ENCODE measurements around the gene BICRAL. TPM values are rescaled to one million over a fixed set of nuclear protein-coding genes. Genes with fewer than 3 reads are reported as not detected.

The BICRAL gene
- total and polyA plus RNA-seq, 2 donors from 2014 or later: 2.7 to 20.9 TPM

GRCh38 chr6:42915732-42916131 lies 133.9 kb downstream of the BICRAL start, which contains the start of gene PTCRA:
TSS of gene PTCRA (plus strand) at chr6:42916053. CDS start at chr6:42916070, 17 bp downstream.
- H3K9me3 ChIP-seq (ENCODE audit: control insufficient read depth in 2 of 3, insufficient read depth in 1 of 3, low read length in 3 of 3): no peaks in the 10 kb centered on the region
- no peaks in the 10 kb centered on the region for H3K36me3 ChIP-seq (ENCODE audit: control insufficient read depth in 2 of 3, insufficient read depth in 3 of 3, low read length in 3 of 3)
- FAIRE-seq: no peak
- no peak within 1 kb of the TSS for H3K27ac ChIP-seq (ENCODE audit: low read depth in 2 of 2, low read length in 2 of 2)
- no peak within 1 kb of the TSS for H3K9ac ChIP-seq (ENCODE audit: low read length in 3 of 3)
- intact Hi-C loops (cut with DNase I): no loop called here
- H3K27me3 ChIP-seq (ENCODE audit: control insufficient read depth, insufficient read depth, low read length): no peaks in the 10 kb centered on the region
- DNase-seq: no peak
- H3K4me1 ChIP-seq (ENCODE audit: control insufficient read depth in 2 of 3, insufficient read depth in 2 of 3, low read depth in 1 of 3, low read length in 3 of 3): peaks cover 0 to 3% (median 0%) of the 10 kb centered on the region in 3 donors
- H3K4me3 ChIP-seq (ENCODE audit: low read length in 3 of 3): no peak within 1 kb of the TSS
- TF ChIP-seq CTCF (IDR thresholded peaks at IDR 0.05; ENCODE audit: borderline replicate concordance, extremely low read depth, insufficient read depth): no peak

- Histone ChIP-seq H3K27me3 (ENCODE audit: control insufficient read depth, insufficient read depth, low read length) (no peaks in the 10 kb centered on the region), H3K4me3 (ENCODE audit: low read length in 3 of 3) (no peak overlapping the region), H3K9ac (ENCODE audit: low read length in 3 of 3) (no peak overlapping the region), H3K9me3 (ENCODE audit: control insufficient read depth in 2 of 3, insufficient read depth in 1 of 3, low read length in 3 of 3) (no peaks in the 10 kb centered on the region), H3K36me3 (ENCODE audit: control insufficient read depth in 2 of 3, insufficient read depth in 3 of 3, low read length in 3 of 3) (no peaks in the 10 kb centered on the region), H3K4me1 (ENCODE audit: control insufficient read depth in 2 of 3, insufficient read depth in 2 of 3, low read depth in 1 of 3, low read length in 3 of 3) (peaks cover 0 to 3% (median 0%) of the 10 kb centered on the region in 3 donors), H3K27ac (ENCODE audit: low read depth in 2 of 2, low read length in 2 of 2) (no peak overlapping the region)
- intact Hi-C loops (cut with DNase I): no loop called here
- no peak for TF ChIP-seq CTCF (IDR thresholded peaks at IDR 0.05; ENCODE audit: borderline replicate concordance, extremely low read depth, insufficient read depth)
- no peak for DNase-seq
- FAIRE-seq: no peak
Measured at GRCh38 chr6:42916288-42916687, 134.4 kb downstream of the BICRAL start.

Other genes with a start within 250 kb of the BICRAL start
- 35.2 TPM for gene UBR2, start 218.0 kb upstream of the BICRAL start, total RNA-seq
- 7.6 TPM for gene UBR2, start 218.0 kb upstream of the BICRAL start, polyA plus RNA-seq (ENCODE audit: insufficient read depth, low read depth, low replicate concordance)
- gene PRPH2, start 59.5 kb upstream of the BICRAL start, total RNA-seq: 1.6 TPM
- 0.75 TPM for gene PRPH2, start 59.5 kb upstream of the BICRAL start, polyA plus RNA-seq (ENCODE audit: insufficient read depth, low read depth, low replicate concordance)
- 21.2 TPM for gene TBCC, start 35.9 kb upstream of the BICRAL start, total RNA-seq
- gene TBCC, start 35.9 kb upstream of the BICRAL start, polyA plus RNA-seq (ENCODE audit: insufficient read depth, low read depth, low replicate concordance): 17.6 TPM
- gene RPL7L1, start 97.6 kb downstream of the BICRAL start, total RNA-seq: 80.7 TPM
- gene RPL7L1, start 97.6 kb downstream of the BICRAL start, polyA plus RNA-seq (ENCODE audit: insufficient read depth, low read depth, low replicate concordance): 47.0 TPM
- gene PTCRA, start 134.0 kb downstream of the BICRAL start, total RNA-seq: not detected
- gene PTCRA, start 134.0 kb downstream of the BICRAL start, polyA plus RNA-seq (ENCODE audit: insufficient read depth, low read depth, low replicate concordance): not detected
- 49.9 TPM for gene CNPY3, start 147.4 kb downstream of the BICRAL start, total RNA-seq
- 40.1 TPM for gene CNPY3, start 147.4 kb downstream of the BICRAL start, polyA plus RNA-seq (ENCODE audit: insufficient read depth, low read depth, low replicate concordance)
- gene GNMT, start 178.7 kb downstream of the BICRAL start, total RNA-seq: 0.54 TPM
- gene GNMT, start 178.7 kb downstream of the BICRAL start, polyA plus RNA-seq (ENCODE audit: insufficient read depth, low read depth, low replicate concordance): 1.9 TPM
- 22.6 TPM for gene PEX6, start 197.1 kb downstream of the BICRAL start, total RNA-seq
- gene PEX6, start 197.1 kb downstream of the BICRAL start, polyA plus RNA-seq (ENCODE audit: insufficient read depth, low read depth, low replicate concordance): 18.0 TPM
- 22.6 TPM for gene PPP2R5D, start 202.5 kb downstream of the BICRAL start, total RNA-seq
- gene PPP2R5D, start 202.5 kb downstream of the BICRAL start, polyA plus RNA-seq (ENCODE audit: insufficient read depth, low read depth, low replicate concordance): 21.8 TPM
- gene MEA1, start 231.9 kb downstream of the BICRAL start, total RNA-seq: 53.2 TPM
- gene MEA1, start 231.9 kb downstream of the BICRAL start, polyA plus RNA-seq (ENCODE audit: insufficient read depth, low read depth, low replicate concordance): 149 TPM
- 52.6 TPM for gene KLHDC3, start 232.2 kb downstream of the BICRAL start, total RNA-seq
- 90.0 TPM for gene KLHDC3, start 232.2 kb downstream of the BICRAL start, polyA plus RNA-seq (ENCODE audit: insufficient read depth, low read depth, low replicate concordance)
- gene RRP36, start 239.6 kb downstream of the BICRAL start, total RNA-seq: 49.2 TPM
- gene RRP36, start 239.6 kb downstream of the BICRAL start, polyA plus RNA-seq (ENCODE audit: insufficient read depth, low read depth, low replicate concordance): 55.2 TPM

All from kidney (tissue), 14 donors.